ENCODE data around the gene KCNK3. TPM values are rescaled to one million over a fixed set of nuclear protein-coding genes. Genes with fewer than 3 reads are reported as not detected.

KCNK3 gene
- total and polyA plus RNA-seq, 2 experiments from 2014 or later = not detected

GRCh38 chr2:26725521-26725820 is 32.9 kb downstream of the KCNK3 start:
- Histone ChIP-seq H2AFZ (no peak overlapping the region), H3K27ac (no peak overlapping the region)

DNA sequence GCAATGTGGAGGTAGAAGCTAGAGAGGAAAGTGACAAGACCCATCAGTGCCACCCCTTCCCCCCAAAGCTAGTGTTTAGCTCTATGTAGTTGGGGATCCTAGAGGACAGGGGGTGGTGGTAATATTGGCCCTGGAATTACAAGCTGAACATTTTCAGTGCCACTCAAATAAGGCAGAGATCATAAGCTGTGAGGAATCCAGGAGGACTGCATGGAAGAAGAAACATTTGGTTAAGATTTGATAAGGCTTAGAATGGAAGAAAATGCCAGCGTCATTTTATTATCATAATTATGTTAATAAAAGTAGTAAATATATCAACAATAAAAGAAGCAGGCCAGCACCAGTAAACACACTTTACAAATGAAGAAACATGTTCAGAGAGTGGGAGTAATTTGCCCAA is 33.7 kb downstream of the KCNK3 start:
- H3K36me3 ChIP-seq (ENCODE audit: low read depth) = no peaks in the 10 kb centered on the region
- H3K4me2 ChIP-seq (ENCODE audit: unreplicated experiment) = no peak overlapping the region
- H3K79me2 ChIP-seq (ENCODE audit: insufficient read depth) = no peaks in the 10 kb centered on the region
- DNase-seq = no peak
- H3K9me2 ChIP-seq (ENCODE audit: insufficient read depth) = no peaks in the 10 kb centered on the region
- H3K9me3 ChIP-seq (ENCODE audit: low read depth) = no peaks in the 10 kb centered on the region
- no peak overlapping the region for H3K4me3 ChIP-seq
- TF ChIP-seq EZH2phosphoT487 (IDR thresholded peaks at IDR 0.05; ENCODE audit: insufficient read depth, low read depth) = no peak
- no peak for TF ChIP-seq EZH2 (IDR thresholded peaks at IDR 0.05; ENCODE audit: insufficient read depth, poor library complexity, severe bottlenecking)
- no peaks in the 10 kb centered on the region for H4K20me1 ChIP-seq (ENCODE audit: insufficient read depth)
- no peak overlapping the region for H3K27ac ChIP-seq
- H3F3A ChIP-seq (ENCODE audit: insufficient read depth) = peaks cover 15% of the 10 kb centered on the region; the same call in 1 of the 2 replicates
- no peak overlapping the region for H3K9ac ChIP-seq
- in situ Hi-C loops (cut with MboI) = no loop called here
- H3K27me3 ChIP-seq (replicated peaks; ENCODE audit: insufficient read depth) = no peaks in the 10 kb centered on the region
- WGBS, 2 experiments (ENCODE audit: low coverage in 1 of 2, low lambda C conversion rate in 2 of 2, missing lambda C conversion rate in 2 of 2) = 0 to 2% methylated on average over 1 of the region's 1 CpG
- no peak overlapping the region for H2AFZ ChIP-seq
- H3K4me1 ChIP-seq (ENCODE audit: insufficient read depth) = peaks cover 16% of the 10 kb centered on the region

More at GRCh38 chr2:26725521-26725820, 32.9 kb downstream of the KCNK3 start:
- 64 to 66% methylated on average over 7 of the region's 7 CpGs for WGBS, 2 experiments (ENCODE audit: low coverage in 1 of 2, low lambda C conversion rate in 2 of 2, missing lambda C conversion rate in 2 of 2)
- Histone ChIP-seq H3K9me3 (ENCODE audit: low read depth) (no peaks in the 10 kb centered on the region), H3K4me3 (no peak overlapping the region), H3K9ac (no peak overlapping the region), H4K20me1 (ENCODE audit: insufficient read depth) (no peaks in the 10 kb centered on the region), H3K4me2 (ENCODE audit: unreplicated experiment) (no peak overlapping the region), H3K36me3 (ENCODE audit: low read depth) (no peaks in the 10 kb centered on the region), H3F3A (ENCODE audit: insufficient read depth) (peaks cover 15% of the 10 kb centered on the region; the same call in 1 of the 2 replicates), H3K79me2 (ENCODE audit: insufficient read depth) (no peaks in the 10 kb centered on the region), H3K9me2 (ENCODE audit: insufficient read depth) (no peaks in the 10 kb centered on the region), H3K4me1 (ENCODE audit: insufficient read depth) (peaks cover 24% of the 10 kb centered on the region), H3K27me3 (replicated peaks; ENCODE audit: insufficient read depth) (no peaks in the 10 kb centered on the region)
- no peak for TF ChIP-seq EZH2 (IDR thresholded peaks at IDR 0.05; ENCODE audit: insufficient read depth, poor library complexity, severe bottlenecking)
- in situ Hi-C loops (cut with MboI) = no loop called here
- no peak for DNase-seq

DNA sequence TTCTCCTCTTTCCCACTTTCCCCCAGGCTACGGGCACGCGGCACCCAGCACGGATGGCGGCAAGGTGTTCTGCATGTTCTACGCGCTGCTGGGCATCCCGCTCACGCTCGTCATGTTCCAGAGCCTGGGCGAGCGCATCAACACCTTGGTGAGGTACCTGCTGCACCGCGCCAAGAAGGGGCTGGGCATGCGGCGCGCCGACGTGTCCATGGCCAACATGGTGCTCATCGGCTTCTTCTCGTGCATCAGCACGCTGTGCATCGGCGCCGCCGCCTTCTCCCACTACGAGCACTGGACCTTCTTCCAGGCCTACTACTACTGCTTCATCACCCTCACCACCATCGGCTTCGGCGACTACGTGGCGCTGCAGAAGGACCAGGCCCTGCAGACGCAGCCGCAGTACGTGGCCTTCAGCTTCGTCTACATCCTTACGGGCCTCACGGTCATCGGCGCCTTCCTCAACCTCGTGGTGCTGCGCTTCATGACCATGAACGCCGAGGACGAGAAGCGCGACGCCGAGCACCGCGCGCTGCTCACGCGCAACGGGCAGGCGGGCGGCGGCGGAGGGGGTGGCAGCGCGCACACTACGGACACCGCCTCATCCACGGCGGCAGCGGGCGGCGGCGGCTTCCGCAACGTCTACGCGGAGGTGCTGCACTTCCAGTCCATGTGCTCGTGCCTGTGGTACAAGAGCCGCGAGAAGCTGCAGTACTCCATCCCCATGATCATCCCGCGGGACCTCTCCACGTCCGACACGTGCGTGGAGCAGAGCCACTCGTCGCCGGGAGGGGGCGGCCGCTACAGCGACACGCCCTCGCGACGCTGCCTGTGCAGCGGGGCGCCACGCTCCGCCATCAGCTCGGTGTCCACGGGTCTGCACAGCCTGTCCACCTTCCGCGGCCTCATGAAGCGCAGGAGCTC is 35.4 kb downstream of the KCNK3 start:
- Histone ChIP-seq H2AFZ (peak overlapping the region; percentile 50; the same call in 1 of the 2 replicates), H3K9me2 (ENCODE audit: insufficient read depth) (no peaks in the 10 kb centered on the region)
- in situ Hi-C loops (cut with MboI) = no loop called here

GRCh38 chr2:26729311-26729710 is 36.8 kb downstream of the KCNK3 start:
- in situ Hi-C loops (cut with MboI) = no loop called here

More for the DNA sequence above, 35.4 kb downstream of the KCNK3 start:
- Histone ChIP-seq H3K9me3 (ENCODE audit: low read depth) (no peaks in the 10 kb centered on the region), H3K27me3 (replicated peaks; ENCODE audit: insufficient read depth) (no peaks in the 10 kb centered on the region), H3K4me3 (no peak overlapping the region; the same call in 1 of the 2 replicates), H3K36me3 (ENCODE audit: low read depth) (no peaks in the 10 kb centered on the region), H3K9ac (no peak overlapping the region), H3K4me2 (ENCODE audit: unreplicated experiment) (no peak overlapping the region), H3F3A (ENCODE audit: insufficient read depth) (peaks cover 15% of the 10 kb centered on the region; the same call in 1 of the 2 replicates), H3K4me1 (ENCODE audit: insufficient read depth) (peaks cover 16% of the 10 kb centered on the region), H3K79me2 (ENCODE audit: insufficient read depth) (no peaks in the 10 kb centered on the region), H3K27ac (no peak overlapping the region), H4K20me1 (ENCODE audit: insufficient read depth) (no peaks in the 10 kb centered on the region)
- WGBS, 2 experiments (ENCODE audit: low coverage in 1 of 2, low lambda C conversion rate in 2 of 2, missing lambda C conversion rate in 2 of 2) = 71 to 73% methylated on average over 83 to 101 of the region's 101 CpGs
- TF ChIP-seq EZH2 (IDR thresholded peaks at IDR 0.05; ENCODE audit: insufficient read depth, poor library complexity, severe bottlenecking) (no peak), EZH2phosphoT487 (IDR thresholded peaks at IDR 0.05; ENCODE audit: insufficient read depth, low read depth) (no peak)
- DNase-seq = peak; percentile 56

More at GRCh38 chr2:26729311-26729710, 36.8 kb downstream of the KCNK3 start:
- H3K9ac ChIP-seq = no peak overlapping the region
- WGBS, 2 experiments (ENCODE audit: low coverage in 1 of 2, low lambda C conversion rate in 2 of 2, missing lambda C conversion rate in 2 of 2) = 93 to 96% methylated on average over 2 of the region's 2 CpGs
- H3K36me3 ChIP-seq (ENCODE audit: low read depth) = no peaks in the 10 kb centered on the region
- H4K20me1 ChIP-seq (ENCODE audit: insufficient read depth) = no peaks in the 10 kb centered on the region
- no peak overlapping the region for H3K4me3 ChIP-seq
- TF ChIP-seq EZH2 (IDR thresholded peaks at IDR 0.05; ENCODE audit: insufficient read depth, poor library complexity, severe bottlenecking) (no peak), EZH2phosphoT487 (IDR thresholded peaks at IDR 0.05; ENCODE audit: insufficient read depth, low read depth) (no peak)
- H3K27ac ChIP-seq = no peak overlapping the region
- no peak overlapping the region for H3K4me2 ChIP-seq (ENCODE audit: unreplicated experiment)
- no peak overlapping the region for H2AFZ ChIP-seq
- no peaks in the 10 kb centered on the region for H3K9me2 ChIP-seq (ENCODE audit: insufficient read depth)
- DNase-seq = no peak
- H3K79me2 ChIP-seq (ENCODE audit: insufficient read depth) = no peaks in the 10 kb centered on the region
- peaks cover 4% of the 10 kb centered on the region; the same call in 1 of the 2 replicates for H3F3A ChIP-seq (ENCODE audit: insufficient read depth)
- no peaks in the 10 kb centered on the region for H3K27me3 ChIP-seq (replicated peaks; ENCODE audit: insufficient read depth)
- peaks cover 6% of the 10 kb centered on the region for H3K4me1 ChIP-seq (ENCODE audit: insufficient read depth)
- H3K9me3 ChIP-seq (ENCODE audit: low read depth) = no peaks in the 10 kb centered on the region
